Fibroblast of lung (primary cell): ENCODE results near the gene POU2F1. TPM values are rescaled to one million over a fixed set of nuclear protein-coding genes. Genes with fewer than 3 reads are reported as not detected.

Experiments used
- DNase-seq, 2 donors: peaks; one replicate each; pipeline versions ENCODE4 v3.0.0 to v3.0.0-alpha.2; 2010; ENCODE audit warnings: low read depth in 2 of 2
- H2AFZ ChIP-seq: 2 replicates; pipeline ENCODE4 v1.5.1; 2012; ENCODE audit warnings: low read length, control low read depth, inconsistent platforms
- H3K27ac ChIP-seq: 2 replicates; pipeline ENCODE4 v1.5.1; 2011; ENCODE audit warnings: low read length, control low read depth; ENCODE audit not compliant: insufficient read depth
- H3K27me3 ChIP-seq: 2 replicates; pipeline ENCODE4 v1.5.1; 2011; ENCODE audit warnings: mild to moderate bottlenecking, low read length; ENCODE audit not compliant: control insufficient read depth, insufficient read depth
- H3K36me3 ChIP-seq: 2 replicates; pipeline ENCODE4 v1.5.1; 2011; ENCODE audit warnings: low read length; ENCODE audit not compliant: control insufficient read depth, insufficient read depth
- H3K4me1 ChIP-seq: 2 replicates; pipeline ENCODE4 v1.5.1; 2011; ENCODE audit warnings: low read length; ENCODE audit not compliant: control insufficient read depth, insufficient read depth; ENCODE audit errors: extremely low read depth
- H3K4me2 ChIP-seq: 2 replicates; pipeline ENCODE4 v1.5.1; 2011; ENCODE audit warnings: low read length, control low read depth; ENCODE audit not compliant: insufficient read depth; ENCODE audit errors: extremely low read depth
- H3K4me3 ChIP-seq, 4 experiments: fragments of 200-600 bp in 1 of 4; sonication (generic) in 1 of 4; replicated peaks in 1 of 4; 2 replicates each; pipeline ENCODE4 v1.5.1; 2011 to 2016; ENCODE audit warnings: low read length in 4 of 4, low read depth in 3 of 4, mild to moderate bottlenecking in 3 of 4, control low read depth in 2 of 4, inconsistent platforms in 1 of 4, mixed read lengths in 1 of 4; ENCODE audit not compliant: insufficient read depth in 1 of 4; ENCODE audit errors: control extremely low read depth in 1 of 4
- H3K79me2 ChIP-seq: 2 replicates; pipeline ENCODE4 v1.5.1; 2012; ENCODE audit warnings: mild to moderate bottlenecking, low read length, inconsistent platforms; ENCODE audit not compliant: control insufficient read depth, insufficient read depth
- H3K9ac ChIP-seq: 2 replicates; pipeline ENCODE4 v1.5.1; 2011; ENCODE audit warnings: mild to moderate bottlenecking, low read length, control low read depth; ENCODE audit not compliant: insufficient read depth
- H3K9me3 ChIP-seq: 2 replicates; pipeline ENCODE4 v1.5.1; 2012; ENCODE audit warnings: low read depth, low read length; ENCODE audit not compliant: control insufficient read depth, insufficient read depth
- H4K20me1 ChIP-seq: 2 replicates; pipeline ENCODE4 v1.5.1; 2011; ENCODE audit warnings: low read length; ENCODE audit not compliant: control insufficient read depth, insufficient read depth; ENCODE audit errors: extremely low read depth
- CTCF ChIP-seq, 2 donors: IDR thresholded peaks in 1 of 2; conservative IDR thresholded peaks in 1 of 2; 1 replicate in 1 of 2; 2 replicates in 1 of 2; pipeline ENCODE4 v1.5.1; 2011 to 2012; ENCODE audit warnings: low read length in 2 of 2, control low read depth in 1 of 2, inconsistent platforms in 1 of 2, low read depth in 1 of 2, mild to moderate bottlenecking in 1 of 2
- EZH2 ChIP-seq: IDR thresholded peaks from 2 replicates; pipeline ENCODE4 v1.5.1; 2012; ENCODE audit warnings: low read length, control low read depth, mild to moderate bottlenecking; ENCODE audit errors: missing control alignments
- polyA plus RNA-seq, 2 donors: library from polyadenylated mRNA; depleted of rRNA in 1 of 2; stranded (reverse) in 1 of 2; unstranded in 1 of 2; fragments of >200 nt; gene quantifications; 2 replicates each; pipeline ENCODE4 v1.2.1, GENCODE V29; 2011 to 2012; ENCODE audit warnings: missing spikeins in 1 of 2
- total RNA-seq: library from RNA; depleted of rRNA; stranded (reverse); fragments of >200 nt; gene quantifications from 2 replicates; pipeline ENCODE4 v1.2.1, GENCODE V29; 2014

The POU2F1 gene
- total and polyA plus RNA-seq, 2 donors (not counting 1 experiment from before 2014, with no cell fraction given) = 3.5 to 4.3 TPM

GRCh38 chr1:167400359-167400953, 179.8 kb downstream of the POU2F1 start:
- no peaks in the 10 kb centered on the region for H3K36me3 ChIP-seq
- no peak for TF ChIP-seq CTCF (conservative IDR thresholded peaks at IDR 0.05 in 1 of 2, IDR thresholded peaks at IDR 0.05 in 1 of 2; ENCODE audit: low read depth in 1 of 2, low read length in 2 of 2)
- TF ChIP-seq EZH2 = no peak
- no peak overlapping the region for H2AFZ ChIP-seq
- H3K4me2 ChIP-seq = no peak overlapping the region
- H3K27ac ChIP-seq = no peak overlapping the region
- no peaks in the 10 kb centered on the region for H3K27me3 ChIP-seq
- no peaks in the 10 kb centered on the region for H3K4me1 ChIP-seq
- no peaks in the 10 kb centered on the region for H4K20me1 ChIP-seq
- no peak overlapping the region for H3K9ac ChIP-seq
- H3K9me3 ChIP-seq = no peaks in the 10 kb centered on the region
- H3K79me2 ChIP-seq = no peaks in the 10 kb centered on the region
- DNase-seq = no peak
- H3K4me3 ChIP-seq = no peak overlapping the region

GRCh38 chr1:167401260-167401873, 180.7 kb downstream of the POU2F1 start:
- no peaks in the 10 kb centered on the region for H3K79me2 ChIP-seq
- H3K4me1 ChIP-seq = no peaks in the 10 kb centered on the region
- TF ChIP-seq EZH2 (no peak), CTCF (conservative IDR thresholded peaks at IDR 0.05 in 1 of 2, IDR thresholded peaks at IDR 0.05 in 1 of 2; ENCODE audit: low read depth in 1 of 2, low read length in 2 of 2) (peak; percentile 44 to 70)
- no peak overlapping the region for H3K9ac ChIP-seq
- H3K36me3 ChIP-seq = no peaks in the 10 kb centered on the region
- no peak overlapping the region for H2AFZ ChIP-seq
- no peaks in the 10 kb centered on the region for H3K27me3 ChIP-seq
- no peak overlapping the region for H3K4me3 ChIP-seq
- H3K4me2 ChIP-seq = no peak overlapping the region
- no peak overlapping the region for H3K27ac ChIP-seq
- DNase-seq = peak; percentile 43 to 61
- no peaks in the 10 kb centered on the region for H3K9me3 ChIP-seq
- no peaks in the 10 kb centered on the region for H4K20me1 ChIP-seq

- Histone ChIP-seq H3K9me3 (no peaks in the 10 kb centered on the region), H2AFZ (no peak overlapping the region), H3K4me3 (no peak overlapping the region), H3K9ac (no peak overlapping the region), H3K36me3 (no peaks in the 10 kb centered on the region), H3K4me1 (no peaks in the 10 kb centered on the region), H3K79me2 (no peaks in the 10 kb centered on the region), H3K4me2 (no peak overlapping the region), H3K27me3 (no peaks in the 10 kb centered on the region), H3K27ac (no peak overlapping the region), H4K20me1 (no peaks in the 10 kb centered on the region)
- DNase-seq = no peak
- TF ChIP-seq CTCF (conservative IDR thresholded peaks at IDR 0.05 in 1 of 2, IDR thresholded peaks at IDR 0.05 in 1 of 2; ENCODE audit: low read depth in 1 of 2, low read length in 2 of 2) = no peak
- no peak for TF ChIP-seq EZH2
These were observed 183.6 kb downstream of the POU2F1 start for GRCh38 chr1:167404161-167404888.
